HG02763 (cell line): ENCODE measurements around the gene ITPR2.
"Not testable (repeated sequence)": the region's sequence is repeated elsewhere in the genome, so short reads cannot be mapped to it uniquely, and the experiment has no call there.

Experiments
- ATAC-seq: cut with Tn5 transposase; IDR thresholded peaks from one replicate; pipeline ENCODE4 v1.9.1; 2021; ENCODE audit warnings: mild to moderate bottlenecking, moderate library complexity; ENCODE audit not compliant: unreplicated experiment

The ITPR2 gene

GRCh38 chr12:26535826-26536225, 297.2 kb downstream of the ITPR2 start:
- ATAC-seq: no peak

GRCh38 chr12:26534071-26534470, 298.9 kb downstream of the ITPR2 start:
- ATAC-seq: no peak

GRCh38 chr12:26533211-26533610, 299.8 kb downstream of the ITPR2 start:
- no peak for ATAC-seq

GRCh38 chr12:26530461-26530860, 302.5 kb downstream of the ITPR2 start:
- no peak for ATAC-seq

- no peak for ATAC-seq
These were observed 304.1 kb downstream of the ITPR2 start for GRCh38 chr12:26528943-26529342.

GRCh38 chr12:26527682-26528081, 305.3 kb downstream of the ITPR2 start:
- ATAC-seq: no peak

- no peak for ATAC-seq
These were observed 308.0 kb downstream of the ITPR2 start for GRCh38 chr12:26524862-26525465.

- ATAC-seq: no peak
These were observed 309.3 kb downstream of the ITPR2 start for GRCh38 chr12:26523708-26524150.

GRCh38 chr12:26520869-26521268, 312.1 kb downstream of the ITPR2 start:
- no peak for ATAC-seq

GRCh38 chr12:26520109-26520508, 312.9 kb downstream of the ITPR2 start:
- ATAC-seq: no peak

- ATAC-seq: no peak
These were observed 313.5 kb downstream of the ITPR2 start for GRCh38 chr12:26519462-26519861.

GRCh38 chr12:26517320-26517719, 315.7 kb downstream of the ITPR2 start:
- ATAC-seq: not testable (repeated sequence)

GRCh38 chr12:26514364-26514763, 318.6 kb downstream of the ITPR2 start:
- ATAC-seq: no peak

GRCh38 chr12:26513363-26514043, 319.5 kb downstream of the ITPR2 start:
- ATAC-seq: no peak

GRCh38 chr12:26512213-26512612, 320.8 kb downstream of the ITPR2 start:
- no peak for ATAC-seq

- ATAC-seq: no peak
These were observed 322.7 kb downstream of the ITPR2 start for GRCh38 chr12:26510354-26510674.

- no peak for ATAC-seq
These were observed 325.4 kb downstream of the ITPR2 start for GRCh38 chr12:26507613-26508012.

GRCh38 chr12:26499979-26500640, 332.9 kb downstream of the ITPR2 start:
- no peak for ATAC-seq

GRCh38 chr12:26496170-26496569, 336.8 kb downstream of the ITPR2 start:
- no peak for ATAC-seq

- no peak for ATAC-seq
These were observed 339.3 kb downstream of the ITPR2 start for GRCh38 chr12:26493656-26494055.

- ATAC-seq: no peak
These were observed 340.6 kb downstream of the ITPR2 start for GRCh38 chr12:26492406-26492805.

- no peak for ATAC-seq
These were observed 343.1 kb downstream of the ITPR2 start for GRCh38 chr12:26489908-26490307.
